Liver (tissue), 9 donors: ENCODE results near the gene BMPER. TPM values are rescaled to one million over a fixed set of nuclear protein-coding genes. Genes with fewer than 3 reads are reported as not detected.

Experiments
- DNase-seq: peaks from one replicate; pipeline ENCODE4 v3.0.0-alpha.2; 2017; ENCODE audit warnings: low spot score
- H3K27ac ChIP-seq, 2 donors: one replicate each; pipeline ENCODE4 v1.7.0; 2013; ENCODE audit warnings: inconsistent platforms in 2 of 2, low read length in 2 of 2, control low read depth in 1 of 2, low read depth in 1 of 2, mild to moderate bottlenecking in 1 of 2
- H3K27me3 ChIP-seq, 4 donors: one replicate each; pipeline versions ENCODE4 v1.6.1 to v1.7.0; 2013; ENCODE audit warnings: low read length in 3 of 4, inconsistent platforms in 1 of 4, mild to moderate bottlenecking in 1 of 4, moderate library complexity in 1 of 4; ENCODE audit not compliant: control insufficient read depth in 4 of 4, insufficient read depth in 4 of 4
- H3K36me3 ChIP-seq, 4 donors: one replicate each; pipeline versions ENCODE4 v1.6.1 to v1.7.0; 2013; ENCODE audit warnings: low read length in 3 of 4, mild to moderate bottlenecking in 3 of 4, low read depth in 1 of 4, moderate library complexity in 1 of 4; ENCODE audit not compliant: control insufficient read depth in 4 of 4, insufficient read depth in 3 of 4
- H3K4me1 ChIP-seq, 4 donors: one replicate each; pipeline versions ENCODE4 v1.6.1 to v1.7.0; 2013; ENCODE audit warnings: low read length in 3 of 4, mild to moderate bottlenecking in 3 of 4, moderate library complexity in 1 of 4; ENCODE audit not compliant: control insufficient read depth in 4 of 4, insufficient read depth in 4 of 4
- H3K4me3 ChIP-seq, 3 donors: one replicate each; pipeline versions ENCODE4 v1.6.1 to v1.7.0; 2013; ENCODE audit warnings: low read length in 3 of 3, control low read depth in 1 of 3, low read depth in 1 of 3, mild to moderate bottlenecking in 1 of 3
- H3K9ac ChIP-seq, 2 donors: one replicate each; pipeline ENCODE4 v1.7.0; 2013; ENCODE audit warnings: low read length in 2 of 2, mild to moderate bottlenecking in 2 of 2, moderate library complexity in 2 of 2, control low read depth in 1 of 2, low read depth in 1 of 2
- H3K9me3 ChIP-seq, 4 donors: one replicate each; pipeline versions ENCODE4 v1.6.1 to v1.7.0; 2013; ENCODE audit warnings: low read length in 3 of 4; ENCODE audit not compliant: control insufficient read depth in 4 of 4
- CTCF ChIP-seq: fragments of 150-350 bp; IDR thresholded peaks from 2 replicates; pipeline ENCODE4 v1.5.1; 2017; ENCODE audit warnings: improper control_type of control experiment, low read depth, low read length; ENCODE audit not compliant: missing input control
- EGR1 ChIP-seq, 2 donors: IDR thresholded peaks; 2 replicates each; pipeline ENCODE4 v1.6.1; 2016 to 2018; ENCODE audit warnings: antibody characterized with exemption in 2 of 2, low read depth in 2 of 2
- FOXA1 ChIP-seq: IDR thresholded peaks from 2 replicates; pipeline ENCODE4 v1.6.1; 2016; ENCODE audit warnings: antibody characterized with exemption
- FOXA2 ChIP-seq: IDR thresholded peaks from 2 replicates; pipeline ENCODE4 v1.6.1; 2016; ENCODE audit warnings: antibody characterized with exemption
- GABPA ChIP-seq, 2 donors: IDR thresholded peaks in 1 of 2; conservative IDR thresholded peaks in 1 of 2; 2 replicates each; pipeline ENCODE4 v1.6.1; 2016; ENCODE audit warnings: antibody characterized with exemption in 2 of 2, mild to moderate bottlenecking in 1 of 2, moderate library complexity in 1 of 2
- HNF4G ChIP-seq: IDR thresholded peaks from 2 replicates; pipeline ENCODE4 v1.6.1; 2016; ENCODE audit warnings: antibody characterized with exemption
- JUND ChIP-seq, 2 donors: IDR thresholded peaks; 2 replicates each; pipeline ENCODE4 v1.6.1; 2016; ENCODE audit warnings: antibody characterized with exemption in 2 of 2
- MAX ChIP-seq: IDR thresholded peaks from 2 replicates; pipeline ENCODE4 v1.6.1; 2016; ENCODE audit warnings: antibody characterized with exemption
- NR2F2 ChIP-seq: IDR thresholded peaks from 2 replicates; pipeline ENCODE4 v1.6.1; 2016; ENCODE audit warnings: antibody characterized with exemption
- RAD21 ChIP-seq, 2 donors: IDR thresholded peaks; 2 replicates each; pipeline ENCODE4 v1.6.1; 2016; ENCODE audit warnings: antibody characterized with exemption in 2 of 2, mild to moderate bottlenecking in 2 of 2
- REST ChIP-seq: IDR thresholded peaks from 2 replicates; pipeline ENCODE4 v1.6.1; 2016; ENCODE audit warnings: antibody characterized with exemption, mild to moderate bottlenecking
- RXRA ChIP-seq, 2 donors: IDR thresholded peaks; 2 replicates each; pipeline ENCODE4 v1.6.1; 2017 to 2018; ENCODE audit warnings: antibody characterized with exemption in 2 of 2, mild to moderate bottlenecking in 1 of 2
- SP1 ChIP-seq: IDR thresholded peaks from 2 replicates; pipeline ENCODE4 v1.6.1; 2018; ENCODE audit warnings: antibody characterized with exemption, mild to moderate bottlenecking
- TAF1 ChIP-seq: conservative IDR thresholded peaks from 2 replicates; pipeline ENCODE4 v1.6.1; 2016; ENCODE audit warnings: antibody characterized with exemption, mild to moderate bottlenecking
- YY1 ChIP-seq: IDR thresholded peaks from 2 replicates; pipeline ENCODE4 v1.6.1; 2016; ENCODE audit warnings: antibody characterized with exemption, mild to moderate bottlenecking
- ZBTB33 ChIP-seq: IDR thresholded peaks from 2 replicates; pipeline ENCODE4 v1.6.1; 2016; ENCODE audit warnings: antibody characterized with exemption
- WGBS: extraction: QIAGEN DNeasy Blood & Tissue Kit; methylation state at CpG from one replicate; pipeline ENCODE4 v1.1.7; 2013; 5-methylcytosine and 5-hydroxymethylcytosine counted together
- polyA plus RNA-seq, 2 donors: library from polyadenylated mRNA; stranded (reverse) in 1 of 2; unstranded in 1 of 2; fragments of 200-250 nt in 1 of 2; fragments of >200 nt in 1 of 2; fragmentation: Nextera tagmentation in 1 of 2; extraction: Ambion mirVana in 1 of 2; gene quantifications; one replicate each; pipeline versions ENCODE4 v1.2.1 to v1.2.3, GENCODE V29; 2013 to 2015
- total RNA-seq, 2 donors: library from RNA; depleted of rRNA; stranded (reverse); fragments of >200 nt; gene quantifications; one replicate each; pipeline ENCODE4 v1.2.3, GENCODE V29; 2014
- TF ChIP-seq, protein P1 (sequence below): IDR thresholded peaks from 2 replicates; pipeline ENCODE4 v1.6.1; 2016; ENCODE audit warnings: antibody characterized with exemption
- donor health status: healthy.
- donor health status: healthy.
- donor health status: healthy.
- donor health status: healthy.
- donor health status: healthy.

Gene BMPER
- total and polyA plus RNA-seq, 4 donors, result 4.0 to 8.5 (median 6.2) TPM

GRCh38 chr7:33901847-33902246, 3.5 kb upstream of the BMPER start:
- Histone ChIP-seq H3K9me3 (no peaks in the 10 kb centered on the region), H3K27me3 (peaks cover 0 to 19% (median 5%) of the 10 kb centered on the region in 4 donors), H3K4me1 (peaks cover 2 to 15% (median 15%) of the 10 kb centered on the region in 4 donors), H3K9ac (no peak overlapping the region), H3K27ac (no peak overlapping the region), H3K4me3 (no peak overlapping the region), H3K36me3 (no peaks in the 10 kb centered on the region)
- DNase-seq, result no peak
- 68% methylated on average over 2 of the region's 2 CpGs for WGBS
- TF ChIP-seq FOXA1 (no peak), MAX (no peak), HNF4G (no peak), GABPA (IDR thresholded peaks at IDR 0.05 in 1 of 2, conservative IDR thresholded peaks at IDR 0.05 in 1 of 2) (no peak), YY1 (no peak), FOXA2 (no peak), ZBTB33 (no peak), REST (no peak), SP1 (no peak), EGR1 (IDR thresholded peaks at IDR 0.05; ENCODE audit: low read depth in 2 of 2) (no peak), NR2F2 (no peak), CTCF (no peak), RAD21 (IDR thresholded peaks at IDR 0.05) (no peak), RXRA (IDR thresholded peaks at IDR 0.05) (no peak)
- TF ChIP-seq, protein P1, sequence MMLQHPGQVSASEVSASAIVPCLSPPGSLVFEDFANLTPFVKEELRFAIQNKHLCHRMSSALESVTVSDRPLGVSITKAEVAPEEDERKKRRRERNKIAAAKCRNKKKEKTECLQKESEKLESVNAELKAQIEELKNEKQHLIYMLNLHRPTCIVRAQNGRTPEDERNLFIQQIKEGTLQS, result no peak

DNA sequence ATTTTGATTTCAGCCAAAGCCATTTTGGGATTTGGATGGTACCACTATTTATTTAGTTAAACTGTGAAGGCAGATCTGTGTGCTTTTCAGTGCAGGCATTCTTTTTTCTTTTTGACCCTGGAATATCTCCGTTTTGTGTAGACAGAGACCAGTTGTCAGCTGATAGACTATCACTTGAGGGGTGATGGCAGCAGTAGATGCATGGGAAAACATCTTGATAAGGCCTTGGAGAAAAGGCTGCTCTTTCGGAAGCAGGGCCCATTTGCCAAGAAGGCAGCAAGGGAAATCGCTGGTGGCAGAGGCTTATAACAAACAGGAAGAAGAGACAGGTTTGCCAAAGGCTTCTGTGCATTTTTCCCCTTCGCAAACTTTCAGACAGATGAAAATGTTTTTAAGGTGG, 2.6 kb upstream of the BMPER start:
- H3K4me3 ChIP-seq, result no peak overlapping the region
- H3K9ac ChIP-seq, result no peak overlapping the region
- H3K9me3 ChIP-seq, result no peaks in the 10 kb centered on the region
- TF ChIP-seq MAX, result no peak
- TF ChIP-seq NR2F2, result no peak
- no peak for TF ChIP-seq HNF4G
- TF ChIP-seq FOXA1, result no peak
- TF ChIP-seq YY1, result no peak
- TF ChIP-seq EGR1 (IDR thresholded peaks at IDR 0.05; ENCODE audit: low read depth in 2 of 2), result no peak
- no peak for TF ChIP-seq GABPA (IDR thresholded peaks at IDR 0.05 in 1 of 2, conservative IDR thresholded peaks at IDR 0.05 in 1 of 2)
- no peak for TF ChIP-seq JUND (IDR thresholded peaks at IDR 0.05)
- no peak for TF ChIP-seq TAF1
- TF ChIP-seq SP1, result no peak
- TF ChIP-seq REST, result no peak
- TF ChIP-seq, protein P1, result no peak
- whole genome bisulfite sequencing, result 75% methylated on average over 4 of the region's 4 CpGs
- peaks cover 2 to 18% (median 6%) of the 10 kb centered on the region in 4 donors for H3K27me3 ChIP-seq
- no peak for DNase-seq
- H3K36me3 ChIP-seq, result no peaks in the 10 kb centered on the region
- H3K4me1 ChIP-seq, result peaks cover 2 to 15% (median 15%) of the 10 kb centered on the region in 4 donors
- no peak overlapping the region for H3K27ac ChIP-seq
